SK-N-SH (cell line): Measurements from ENCODE around the gene NCF2. TPM values are rescaled to one million over a fixed set of nuclear protein-coding genes. Genes with fewer than 3 reads are reported as not detected.

Source experiments
- CTCF ChIA-PET: fragments of 300-600, 350-600 bp; formaldehyde crosslinking; extraction: SDS; loops from one replicate; lab custom pipeline; 2021; lab: Yijun Ruan, JAX
- POLR2A ChIA-PET: fragments of 350-600 bp; sonication (Branson Sonifier 250); formaldehyde crosslinking; extraction: SDS; loops from one replicate; lab custom pipeline; 2020; ENCODE audit warnings: antibody characterized with exemption, inconsistent platforms; lab: Yijun Ruan, JAX
- DNase-seq: peaks from one replicate; pipeline ENCODE4 v3.0.0; 2012
- H2AFZ ChIP-seq: fragments of 200-600 bp; sonication (generic); 2 replicates; pipeline ENCODE4 v1.8.1; 2016; ENCODE audit warnings: antibody characterized with exemption, mild to moderate bottlenecking, low read depth
- H3F3A ChIP-seq: fragments of 200-600 bp; sonication (generic); replicated peaks from 2 replicates; pipeline ENCODE3; 2016; ENCODE audit warnings: antibody characterized with exemption, mild to moderate bottlenecking; ENCODE audit not compliant: insufficient read depth
- H3K27ac ChIP-seq, 2 experiments: fragments of 200-500 bp in 1 of 2; fragments of 200-600 bp in 1 of 2; sonication (Bioruptor generic) in 1 of 2; sonication (generic), shearing (Covaris generic) in 1 of 2; 2 replicates each; pipeline versions ENCODE4 v1.5.1 to v1.6.1; 2014 to 2016; ENCODE audit warnings: low read depth in 2 of 2, inconsistent platforms in 1 of 2, low read length in 1 of 2, mild to moderate bottlenecking in 1 of 2, mixed read lengths in 1 of 2
- H3K27me3 ChIP-seq: fragments of 200-600 bp; sonication (generic), shearing (Covaris generic); 2 replicates; pipeline ENCODE4 v1.6.1; 2016; ENCODE audit warnings: mixed run types; ENCODE audit not compliant: insufficient read depth
- H3K36me3 ChIP-seq, 2 experiments: fragments of 200-500 bp in 1 of 2; fragments of 200-600 bp in 1 of 2; sonication (Bioruptor generic) in 1 of 2; sonication (generic) in 1 of 2; replicated peaks in 1 of 2; 2 replicates each; pipeline versions ENCODE3 to v1.5.1; 2014 to 2016; ENCODE audit warnings: low read length in 1 of 2, mild to moderate bottlenecking in 1 of 2; ENCODE audit not compliant: insufficient read depth in 2 of 2, control insufficient read depth in 1 of 2
- H3K4me1 ChIP-seq, 2 experiments: fragments of 200-500 bp in 1 of 2; fragments of 200-600 bp in 1 of 2; sonication (Bioruptor generic) in 1 of 2; sonication (generic), shearing (Covaris generic) in 1 of 2; 2 replicates each; pipeline versions ENCODE4 v1.5.1 to v1.6.1; 2014 to 2016; ENCODE audit warnings: low read depth in 1 of 2, low read length in 1 of 2, mixed run types in 1 of 2; ENCODE audit not compliant: insufficient read depth in 2 of 2, control insufficient read depth in 1 of 2
- H3K4me2 ChIP-seq: fragments of 200-600 bp; sonication (generic), shearing (Covaris generic); 2 replicates; pipeline ENCODE4 v1.6.1; 2017; ENCODE audit warnings: mixed run types
- H3K4me3 ChIP-seq, 2 experiments: fragments of 200-500 bp in 1 of 2; fragments of 200-600 bp in 1 of 2; sonication (Bioruptor generic) in 1 of 2; sonication (generic), shearing (Covaris generic) in 1 of 2; 2 replicates each; pipeline versions ENCODE4 v1.5.1 to v1.8.1; 2014 to 2016; ENCODE audit warnings: low read depth in 2 of 2, inconsistent platforms in 1 of 2, low read length in 1 of 2, mild to moderate bottlenecking in 1 of 2, mixed read lengths in 1 of 2, moderate library complexity in 1 of 2
- H3K79me2 ChIP-seq: fragments of 200-600 bp; sonication (generic); 2 replicates; pipeline ENCODE4 v1.8.1; 2017; ENCODE audit warnings: mild to moderate bottlenecking; ENCODE audit not compliant: insufficient read depth
- H3K9ac ChIP-seq: fragments of 200-600 bp; sonication (generic); 2 replicates; pipeline ENCODE4 v1.6.1; 2017; ENCODE audit warnings: mixed run types
- H3K9me2 ChIP-seq: fragments of 200-600 bp; sonication (generic); 2 replicates; pipeline ENCODE4 v1.6.1; 2017; ENCODE audit warnings: mixed run types
- H3K9me3 ChIP-seq: fragments of 200-600 bp; sonication (generic); 2 replicates; pipeline ENCODE4 v1.6.1; 2017; ENCODE audit warnings: mixed run types, mild to moderate bottlenecking, moderate library complexity
- H4K20me1 ChIP-seq: fragments of 200-600 bp; sonication (generic); 2 replicates; pipeline ENCODE4 v1.6.1; 2017; ENCODE audit warnings: mild to moderate bottlenecking, mixed run types; ENCODE audit not compliant: insufficient read depth
- CHD2 ChIP-seq: fragments of 150-350 bp; IDR thresholded peaks from 2 replicates; pipeline ENCODE4 v1.6.1; 2018; ENCODE audit warnings: low read length; ENCODE audit not compliant: partially characterized antibody
- CTCF ChIP-seq: fragments of 200-600 bp; sonication (generic); IDR thresholded peaks from 2 replicates; pipeline ENCODE4 v1.6.1; 2017; ENCODE audit warnings: antibody characterized with exemption, mild to moderate bottlenecking, moderate library complexity
- FOXM1 ChIP-seq: IDR thresholded peaks from 2 replicates; pipeline ENCODE4 v1.4.0; 2012; ENCODE audit warnings: low read depth, mild to moderate bottlenecking
- GABPA ChIP-seq: IDR thresholded peaks from 2 replicates; pipeline ENCODE4 v1.4.0; 2012; ENCODE audit warnings: low read depth, mild to moderate bottlenecking
- GATA2 ChIP-seq: sonication (generic); formaldehyde crosslinking; IDR thresholded peaks from 2 replicates; pipeline ENCODE4 v1.5.0; 2020; ENCODE audit warnings: mild to moderate bottlenecking, missing genetic modification reagents
- JUND ChIP-seq: IDR thresholded peaks from 2 replicates; pipeline ENCODE4 v1.4.0; 2012
- MXI1 ChIP-seq: IDR thresholded peaks from 2 replicates; pipeline ENCODE4 v1.6.1; 2012; ENCODE audit warnings: mild to moderate bottlenecking, low read depth, low read length, improper control_type of control experiment
- NRF1 ChIP-seq: IDR thresholded peaks from 2 replicates; pipeline ENCODE4 v1.6.1; 2012; ENCODE audit warnings: low read depth, mild to moderate bottlenecking, low read length
- POLR2AphosphoS5 ChIP-seq: IDR thresholded peaks from 2 replicates; pipeline ENCODE4 v1.6.1; 2012; ENCODE audit warnings: low read depth, low read length
- RAD21 ChIP-seq: IDR thresholded peaks from 2 replicates; pipeline ENCODE4 v1.6.1; 2012; ENCODE audit warnings: mild to moderate bottlenecking, low read length
- RCOR1 ChIP-seq: fragments of 150-350 bp; IDR thresholded peaks from 2 replicates; pipeline ENCODE4 v1.6.1; 2017; ENCODE audit warnings: antibody characterized with exemption, low read length
- RXRA ChIP-seq: IDR thresholded peaks from 2 replicates; pipeline ENCODE4 v1.4.0; 2012; ENCODE audit warnings: low read depth, mild to moderate bottlenecking, borderline replicate concordance
- TAF1 ChIP-seq: IDR thresholded peaks from 2 replicates; pipeline ENCODE4 v1.6.1; 2012; ENCODE audit warnings: low read depth, mild to moderate bottlenecking, low read length, moderate library complexity, borderline replicate concordance
- TCF12 ChIP-seq: IDR thresholded peaks from 2 replicates; pipeline ENCODE4 v1.4.0; 2012
- USF1 ChIP-seq: IDR thresholded peaks from 2 replicates; pipeline ENCODE4 v1.4.0; 2012; ENCODE audit warnings: low read depth, borderline replicate concordance
- WGBS: methylation state at CpG from one replicate; pipeline ENCODE4 v1.1.6; 2017; ENCODE audit warnings: low lambda C conversion rate; 5-methylcytosine and 5-hydroxymethylcytosine counted together
- polyA plus RNA-seq, 3 experiments: library from polyadenylated mRNA; depleted of rRNA; stranded (reverse); fragments of >200 nt; gene quantifications; 2 replicates each; pipeline ENCODE4 v1.2.3, GENCODE V29; 2012
- TF ChIP-seq, protein P1 (sequence below): fragments of 150-350 bp; IDR thresholded peaks from 2 replicates; pipeline ENCODE4 v1.6.1; 2016; ENCODE audit warnings: mild to moderate bottlenecking, low read depth, low read length
- TF ChIP-seq, protein P2 (sequence below): IDR thresholded peaks from 2 replicates; pipeline ENCODE4 v1.6.1; 2012; ENCODE audit warnings: mild to moderate bottlenecking, low read depth, low read length, moderate library complexity

Gene NCF2
- polyA plus RNA-seq, 1 of the 3 experiments (the other 2 are of a cell fraction): 2.0 TPM

DNA sequence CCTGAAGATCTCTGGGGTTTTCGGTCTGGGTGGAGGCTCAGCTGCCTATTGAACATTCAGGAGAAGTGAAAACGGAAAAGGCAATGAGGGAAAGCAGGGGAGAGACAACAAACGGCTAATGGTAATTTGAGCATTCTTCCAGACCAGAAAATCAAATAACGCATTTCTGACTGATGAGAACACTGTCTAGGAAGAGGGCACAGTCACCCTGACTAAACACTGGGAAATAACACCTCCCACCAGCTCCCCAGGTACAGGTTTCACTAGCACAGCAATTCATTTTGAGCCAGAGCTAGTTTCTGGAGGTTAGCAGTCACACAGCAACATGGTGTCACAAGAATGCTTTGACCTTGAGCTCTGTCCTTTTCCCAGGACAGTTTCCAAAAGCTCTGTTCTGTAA is 21.1 kb downstream of the NCF2 start:
- POLR2A ChIA-PET: no interaction called here
- peaks cover 0 to 8% of the 10 kb centered on the region in 2 experiments; a peak in 2 of 4 replicates for H3K4me1 ChIP-seq
- TF ChIP-seq GATA2 (CRISPR knock-in tag): no peak
- TF ChIP-seq TCF12: no peak
- no peak for TF ChIP-seq POLR2AphosphoS5
- TF ChIP-seq CHD2: no peak
- TF ChIP-seq, protein P1, sequence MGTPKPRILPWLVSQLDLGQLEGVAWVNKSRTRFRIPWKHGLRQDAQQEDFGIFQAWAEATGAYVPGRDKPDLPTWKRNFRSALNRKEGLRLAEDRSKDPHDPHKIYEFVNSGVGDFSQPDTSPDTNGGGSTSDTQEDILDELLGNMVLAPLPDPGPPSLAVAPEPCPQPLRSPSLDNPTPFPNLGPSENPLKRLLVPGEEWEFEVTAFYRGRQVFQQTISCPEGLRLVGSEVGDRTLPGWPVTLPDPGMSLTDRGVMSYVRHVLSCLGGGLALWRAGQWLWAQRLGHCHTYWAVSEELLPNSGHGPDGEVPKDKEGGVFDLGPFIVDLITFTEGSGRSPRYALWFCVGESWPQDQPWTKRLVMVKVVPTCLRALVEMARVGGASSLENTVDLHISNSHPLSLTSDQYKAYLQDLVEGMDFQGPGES: no peak
- TF ChIP-seq JUND: no peak
- no peak for DNase-seq
- peak overlapping the region; percentile 20; the same call in 1 of the 2 replicates for H3K4me2 ChIP-seq
- H3K9me3 ChIP-seq: no peaks in the 10 kb centered on the region
- H3K79me2 ChIP-seq: no peaks in the 10 kb centered on the region
- H3K27ac ChIP-seq: peak overlapping the region in 1 of 2 experiments; percentile 43; a peak in 2 of 4 replicates
- H2AFZ ChIP-seq: 0 out of 2 replicates have a peak overlapping the region, but pooled peaks have one; percentile 55
- H3K9me2 ChIP-seq: no peaks in the 10 kb centered on the region
- H4K20me1 ChIP-seq: no peaks in the 10 kb centered on the region
- 59% methylated on average over 4 of the region's 4 CpGs for WGBS
- H3K4me3 ChIP-seq: no peak overlapping the region
- H3K36me3 ChIP-seq: no peaks in the 10 kb centered on the region
- CTCF ChIA-PET: interaction anchor here (1.0 to 1.5 kb wide), 3 partner anchors 10 to 287 kb away, joined by 3 to 6 read pairs (median 3); no protein-coding TSS in a partner anchor
- no peaks in the 10 kb centered on the region for H3K27me3 ChIP-seq
- H3K9ac ChIP-seq: no peak overlapping the region; the same call in 1 of the 2 replicates
- H3F3A ChIP-seq: peaks cover 7% of the 10 kb centered on the region

- DNase-seq: no peak
- 87% methylated on average over 12 of the region's 12 CpGs for WGBS
- H3F3A ChIP-seq: peaks cover 7% of the 10 kb centered on the region
- H3K9me3 ChIP-seq: no peaks in the 10 kb centered on the region
- peak overlapping the region in 1 of 2 experiments; percentile 43; a peak in 2 of 4 replicates for H3K27ac ChIP-seq
- ChIA-PET CTCF (interaction anchor here (1.0 to 1.5 kb wide), 2 partner anchors 41 to 286 kb away, joined by 3 read pairs; no protein-coding TSS in a partner anchor), POLR2A (no interaction called here)
- no peaks in the 10 kb centered on the region for H3K36me3 ChIP-seq
- no peak overlapping the region for H3K4me3 ChIP-seq
- no peaks in the 10 kb centered on the region for H3K9me2 ChIP-seq
- peak overlapping the region; percentile 20; the same call in 1 of the 2 replicates for H3K4me2 ChIP-seq
- H3K27me3 ChIP-seq: no peaks in the 10 kb centered on the region
- peaks cover 0 to 8% of the 10 kb centered on the region in 2 experiments; a peak in 2 of 4 replicates for H3K4me1 ChIP-seq
- no peaks in the 10 kb centered on the region for H3K79me2 ChIP-seq
- 0 out of 2 replicates have a peak overlapping the region, but pooled peaks have one; percentile 55 for H2AFZ ChIP-seq
- no peak overlapping the region; the same call in 1 of the 2 replicates for H3K9ac ChIP-seq
- H4K20me1 ChIP-seq: no peaks in the 10 kb centered on the region
- TF ChIP-seq POLR2AphosphoS5 (no peak), NRF1 (no peak), GATA2 (CRISPR knock-in tag) (no peak), TCF12 (no peak), RCOR1 (no peak), CHD2 (no peak), MXI1 (no peak), USF1 (no peak), GABPA (no peak), RXRA (no peak), TAF1 (no peak), CTCF (no peak), RAD21 (no peak), FOXM1 (no peak)
- TF ChIP-seq, protein P2, sequence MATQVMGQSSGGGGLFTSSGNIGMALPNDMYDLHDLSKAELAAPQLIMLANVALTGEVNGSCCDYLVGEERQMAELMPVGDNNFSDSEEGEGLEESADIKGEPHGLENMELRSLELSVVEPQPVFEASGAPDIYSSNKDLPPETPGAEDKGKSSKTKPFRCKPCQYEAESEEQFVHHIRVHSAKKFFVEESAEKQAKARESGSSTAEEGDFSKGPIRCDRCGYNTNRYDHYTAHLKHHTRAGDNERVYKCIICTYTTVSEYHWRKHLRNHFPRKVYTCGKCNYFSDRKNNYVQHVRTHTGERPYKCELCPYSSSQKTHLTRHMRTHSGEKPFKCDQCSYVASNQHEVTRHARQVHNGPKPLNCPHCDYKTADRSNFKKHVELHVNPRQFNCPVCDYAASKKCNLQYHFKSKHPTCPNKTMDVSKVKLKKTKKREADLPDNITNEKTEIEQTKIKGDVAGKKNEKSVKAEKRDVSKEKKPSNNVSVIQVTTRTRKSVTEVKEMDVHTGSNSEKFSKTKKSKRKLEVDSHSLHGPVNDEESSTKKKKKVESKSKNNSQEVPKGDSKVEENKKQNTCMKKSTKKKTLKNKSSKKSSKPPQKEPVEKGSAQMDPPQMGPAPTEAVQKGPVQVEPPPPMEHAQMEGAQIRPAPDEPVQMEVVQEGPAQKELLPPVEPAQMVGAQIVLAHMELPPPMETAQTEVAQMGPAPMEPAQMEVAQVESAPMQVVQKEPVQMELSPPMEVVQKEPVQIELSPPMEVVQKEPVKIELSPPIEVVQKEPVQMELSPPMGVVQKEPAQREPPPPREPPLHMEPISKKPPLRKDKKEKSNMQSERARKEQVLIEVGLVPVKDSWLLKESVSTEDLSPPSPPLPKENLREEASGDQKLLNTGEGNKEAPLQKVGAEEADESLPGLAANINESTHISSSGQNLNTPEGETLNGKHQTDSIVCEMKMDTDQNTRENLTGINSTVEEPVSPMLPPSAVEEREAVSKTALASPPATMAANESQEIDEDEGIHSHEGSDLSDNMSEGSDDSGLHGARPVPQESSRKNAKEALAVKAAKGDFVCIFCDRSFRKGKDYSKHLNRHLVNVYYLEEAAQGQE: no peak
Measured at GRCh38 chr1:183568176-183569021, 21.9 kb downstream of the NCF2 start.
